HFF-Myc (cell line): ENCODE results near the gene HAUS7.

Source experiments
- DNase-seq: peaks from one replicate; pipeline ENCODE4 v3.0.0-alpha.2; 2011; ENCODE audit warnings: low read depth; ENCODE audit errors: extremely low read depth
- H3K4me3 ChIP-seq: replicated peaks from 2 replicates; pipeline ENCODE4 v1.5.1; 2011; ENCODE audit warnings: low read depth, mild to moderate bottlenecking, control low read depth, low read length
- CTCF ChIP-seq: IDR thresholded peaks from 2 replicates; pipeline ENCODE4 v1.5.1; 2012; ENCODE audit warnings: mild to moderate bottlenecking, low read depth, low read length, control low read depth; ENCODE audit errors: missing control alignments

Gene HAUS7

DNA sequence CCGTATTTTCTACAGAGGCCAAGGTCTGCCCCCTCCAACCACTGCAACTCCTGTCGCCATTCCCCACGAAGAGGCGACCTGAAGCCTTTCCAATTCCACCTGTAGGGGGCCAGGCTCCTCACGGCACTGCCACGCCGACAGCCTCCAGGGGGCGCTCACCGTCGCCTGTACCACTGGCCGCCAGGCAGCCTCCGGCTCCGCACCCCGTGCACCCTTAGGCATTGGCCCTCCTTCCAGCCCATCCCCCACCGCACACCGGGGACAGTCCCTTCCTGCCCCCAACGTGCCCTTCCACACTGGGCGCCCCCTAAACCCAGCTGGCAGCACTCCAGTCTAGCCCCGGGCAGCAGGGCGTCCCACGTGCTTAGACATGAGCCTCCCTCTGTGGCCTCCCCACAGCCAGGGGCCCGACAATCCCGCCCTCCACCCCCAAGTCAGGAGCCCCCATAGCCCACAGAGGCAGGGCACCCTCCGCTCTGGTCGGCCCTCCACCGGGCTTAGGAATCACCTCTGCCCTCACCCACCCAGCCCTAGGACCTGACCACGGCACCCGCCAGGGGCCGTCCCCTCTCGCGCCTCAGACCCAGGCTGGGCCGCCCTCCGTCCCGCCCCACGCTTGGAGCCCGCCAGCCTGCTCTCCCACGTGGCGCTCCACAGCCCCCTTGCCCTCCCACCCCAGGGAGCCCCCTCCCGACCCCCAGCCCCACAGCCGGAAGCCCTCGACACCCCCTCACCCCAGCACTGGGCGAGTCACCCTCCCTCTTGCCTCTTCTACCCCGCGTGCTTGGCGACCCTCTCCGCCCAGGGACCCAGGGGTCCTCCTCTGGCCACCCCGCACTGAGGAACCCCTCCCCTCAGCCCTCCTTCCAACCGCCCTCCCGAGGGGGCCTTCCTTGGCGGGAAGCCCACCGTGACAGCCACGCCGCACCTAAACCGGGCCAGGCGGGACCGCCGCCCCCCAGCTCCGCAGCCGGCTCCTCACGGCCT lies 69.9 kb downstream of the HAUS7 start:
- H3K4me3 ChIP-seq = no peak overlapping the region
- no peak for DNase-seq
- TF ChIP-seq CTCF = peak; percentile 82

DNA sequence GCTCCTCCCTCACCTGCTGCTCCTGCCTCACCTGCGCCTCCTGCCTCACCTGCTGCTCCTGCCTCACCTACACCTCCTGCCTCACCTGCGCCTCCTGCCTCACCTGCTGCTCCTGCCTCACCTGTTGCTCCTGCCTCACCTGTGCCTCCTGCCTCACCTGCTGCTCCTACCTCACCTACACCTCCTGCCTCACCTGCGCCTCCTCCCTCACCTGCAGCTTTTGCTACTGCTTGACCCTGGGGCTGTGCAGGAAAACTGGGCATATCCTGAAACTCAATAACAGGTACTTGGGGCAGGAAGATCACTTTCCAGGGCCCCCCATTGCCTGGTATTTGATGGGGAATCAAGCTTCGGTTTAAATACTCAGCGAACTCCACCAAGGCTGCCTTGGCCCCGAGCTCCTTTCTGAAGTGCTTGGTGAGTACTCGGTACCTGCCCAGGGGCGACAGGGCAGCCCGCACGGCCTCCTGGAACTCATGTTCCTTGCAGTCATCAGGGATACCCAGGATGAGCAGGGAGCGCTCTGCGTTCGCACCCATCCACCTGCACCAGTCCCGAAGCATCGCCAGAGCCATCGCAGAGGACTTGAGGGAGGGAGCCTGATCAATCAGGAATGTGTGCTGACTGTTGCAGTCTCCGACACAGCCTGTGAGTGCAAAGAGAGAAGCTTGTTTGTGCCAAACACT lies 72.0 kb downstream of the HAUS7 start:
- no peak overlapping the region for H3K4me3 ChIP-seq
- no peak for TF ChIP-seq CTCF
- DNase-seq = no peak
